ENCODE measurements around the gene FEZ2. TPM values are rescaled to one million over a fixed set of nuclear protein-coding genes. Genes with fewer than 3 reads are reported as not detected.

FEZ2 gene
- total and polyA plus RNA-seq, 2 donors (not counting 3 experiments of a cell fraction or from before 2014, with no cell fraction given), result 41.2 to 72.4 TPM

- dilution Hi-C loops (cut with MboI; ENCODE audit: extremely low pct_ligation_motif_present, low sequenced_read_pairs), result no loop called here
- no peaks in the 10 kb centered on the region for H3K36me3 ChIP-seq (ENCODE audit: control insufficient read depth in 2 of 2, extremely low read depth in 1 of 2, insufficient read depth in 2 of 2, low read length in 2 of 2)
- H3K9me1 ChIP-seq (replicated peaks; ENCODE audit: control insufficient read depth, extremely low read depth, insufficient read depth, low read length), result no peaks in the 10 kb centered on the region
- no peak overlapping the region for H3K4me2 ChIP-seq (ENCODE audit: insufficient read depth, low read length)
- ChIA-PET CTCF (interaction anchor here (1.8 kb wide), 1 partner anchor 13 kb away, joined by 6 read pairs; no protein-coding TSS in a partner anchor), POLR2A (no interaction called here)
- no peaks in the 10 kb centered on the region for H3K4me1 ChIP-seq (ENCODE audit: control insufficient read depth, extremely low read depth, insufficient read depth, low read length)
- no peaks in the 10 kb centered on the region for H4K20me1 ChIP-seq (replicated peaks; ENCODE audit: control insufficient read depth, extremely low read depth, insufficient read depth, low read length)
- no peaks in the 10 kb centered on the region for H3K79me2 ChIP-seq (ENCODE audit: control insufficient read depth, insufficient read depth, low read length)
- H3K9ac ChIP-seq (replicated peaks; ENCODE audit: extremely low read depth, insufficient read depth, low read length), result no peak overlapping the region
- intact Hi-C loops (cut with micrococcal nuclease), result no loop called here
- DNase-seq (ENCODE audit: low read depth, low spot score) (no peak), FAIRE-seq (no peak)
- H2AFZ ChIP-seq (ENCODE audit: low read depth, low read length), result no peak overlapping the region
- no TSS peak for BruUV-seq (replicated peaks)
- no peaks in the 10 kb centered on the region for H3K27me3 ChIP-seq (ENCODE audit: control insufficient read depth in 2 of 2, insufficient read depth in 2 of 2, low read length in 2 of 2)
- H3K27ac ChIP-seq (ENCODE audit: insufficient read depth, low read depth, low read length), result no peak overlapping the region
- TF ChIP-seq EZH2 (IDR thresholded peaks at IDR 0.05; ENCODE audit: borderline replicate concordance, low read depth, low read length, severe bottlenecking) (no peak), FOS (IDR thresholded peaks at IDR 0.05; ENCODE audit: borderline replicate concordance, insufficient read depth, low read length) (no peak), POLR2AphosphoS5 (IDR thresholded peaks at IDR 0.05; ENCODE audit: insufficient read depth, low read depth, low read length) (no peak), CTCF (IDR thresholded peaks at IDR 0.05; ENCODE audit: extremely low read depth in 1 of 2, insufficient read depth in 1 of 2, low read depth in 1 of 2, low read length in 2 of 2) (no peak), MAX (IDR thresholded peaks at IDR 0.05; ENCODE audit: insufficient read depth, insufficient read length) (no peak), MYC (IDR thresholded peaks at IDR 0.05; ENCODE audit: low read depth, low read length) (no peak), GATA2 (IDR thresholded peaks at IDR 0.05; ENCODE audit: insufficient read depth, insufficient read length, low read depth, low read length) (no peak), POLR2A (IDR thresholded peaks at IDR 0.05; ENCODE audit: low read depth, low read length) (no peak), JUN (IDR thresholded peaks at IDR 0.05; ENCODE audit: borderline replicate concordance, insufficient read depth, insufficient read length, low read depth) (no peak)
- no peaks in the 10 kb centered on the region for H3K9me3 ChIP-seq (replicated peaks; ENCODE audit: control insufficient read depth, insufficient read depth, low read length)
- H3K4me3 ChIP-seq (replicated peaks in 1 of 3; ENCODE audit: insufficient read depth in 1 of 3, low read depth in 1 of 3, low read length in 3 of 3), result no peak overlapping the region
These were observed 27.3 kb upstream of the FEZ2 start for GRCh38 chr2:36625304-36625703.
